ENCODE results near the gene RAB35. TPM values are rescaled to one million over a fixed set of nuclear protein-coding genes. Genes with fewer than 3 reads are reported as not detected.
A peak's percentile ranks its signal among the peaks of the same experiment; 100 is the strongest.

The RAB35 gene
- total RNA-seq, result 22.0 and 22.6 TPM in 2 replicates
- polyA plus RNA-seq, result 24.0 and 26.0 TPM in 2 replicates

DNA sequence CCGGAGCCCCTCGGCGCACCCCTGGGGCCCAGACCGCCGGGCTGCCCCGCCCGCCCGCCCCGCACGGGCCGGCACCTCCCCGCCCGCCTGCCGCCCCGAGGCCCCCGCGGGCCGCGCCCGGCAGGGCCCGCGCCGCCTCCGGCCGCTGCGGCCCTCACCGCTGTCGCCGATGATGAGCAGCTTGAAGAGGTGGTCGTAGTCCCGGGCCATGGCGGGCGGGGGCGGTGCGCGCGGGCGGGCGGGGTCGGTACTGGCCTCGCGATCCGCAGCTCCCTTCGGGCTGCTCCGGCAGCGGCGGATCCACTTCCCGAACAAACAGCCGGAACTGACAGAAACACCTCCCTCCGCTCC is at the start of gene RAB35:
RAB35 (minus strand) TSS at position 313 of the 351 bp plus-strand sequence; CDS start at position 210, 103 bp downstream.
- WGBS (ENCODE audit: low lambda C conversion rate, missing lambda C conversion rate), result 0% methylated on average over 9 of the region's 50 CpGs
- DNase-seq (ENCODE audit: low spot score), result no peak
- H3K27me3 ChIP-seq, result no peaks in the 10 kb centered on the region
- H3K4me2 ChIP-seq, result peak within 1 kb of the TSS; percentile 95
- peaks cover 27% of the 10 kb centered on the region for H3K4me1 ChIP-seq (ENCODE audit: insufficient read depth)
- peak within 1 kb of the TSS; percentile 87 for H3K4me3 ChIP-seq
- H3K27ac ChIP-seq, result peak within 1 kb of the TSS; percentile 90
- no peaks in the 10 kb centered on the region for H3K9me2 ChIP-seq (replicated peaks; ENCODE audit: insufficient read depth)
- TF ChIP-seq EZH2 (IDR thresholded peaks at IDR 0.05; ENCODE audit: borderline replicate concordance) (no peak), EZH2phosphoT487 (IDR thresholded peaks at IDR 0.05; ENCODE audit: low read depth, severe bottlenecking, unreplicated experiment) (no peak)
- TF ChIP-seq, protein P1, sequence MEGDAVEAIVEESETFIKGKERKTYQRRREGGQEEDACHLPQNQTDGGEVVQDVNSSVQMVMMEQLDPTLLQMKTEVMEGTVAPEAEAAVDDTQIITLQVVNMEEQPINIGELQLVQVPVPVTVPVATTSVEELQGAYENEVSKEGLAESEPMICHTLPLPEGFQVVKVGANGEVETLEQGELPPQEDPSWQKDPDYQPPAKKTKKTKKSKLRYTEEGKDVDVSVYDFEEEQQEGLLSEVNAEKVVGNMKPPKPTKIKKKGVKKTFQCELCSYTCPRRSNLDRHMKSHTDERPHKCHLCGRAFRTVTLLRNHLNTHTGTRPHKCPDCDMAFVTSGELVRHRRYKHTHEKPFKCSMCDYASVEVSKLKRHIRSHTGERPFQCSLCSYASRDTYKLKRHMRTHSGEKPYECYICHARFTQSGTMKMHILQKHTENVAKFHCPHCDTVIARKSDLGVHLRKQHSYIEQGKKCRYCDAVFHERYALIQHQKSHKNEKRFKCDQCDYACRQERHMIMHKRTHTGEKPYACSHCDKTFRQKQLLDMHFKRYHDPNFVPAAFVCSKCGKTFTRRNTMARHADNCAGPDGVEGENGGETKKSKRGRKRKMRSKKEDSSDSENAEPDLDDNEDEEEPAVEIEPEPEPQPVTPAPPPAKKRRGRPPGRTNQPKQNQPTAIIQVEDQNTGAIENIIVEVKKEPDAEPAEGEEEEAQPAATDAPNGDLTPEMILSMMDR (IDR thresholded peaks at IDR 0.05; ENCODE audit: poor library complexity), result no peak
- H3K36me3 ChIP-seq (replicated peaks; ENCODE audit: insufficient read depth, low read depth), result no peaks in the 10 kb centered on the region
- peak within 1 kb of the TSS; percentile 79 for H2AFZ ChIP-seq
- no peaks in the 10 kb centered on the region for H3K9me3 ChIP-seq (ENCODE audit: low read depth)
- peaks cover 26% of the 10 kb centered on the region for H4K20me1 ChIP-seq (ENCODE audit: insufficient read depth, poor library complexity, severe bottlenecking)
- H3K79me2 ChIP-seq, result peaks cover 54% of the 10 kb centered on the region

DNA sequence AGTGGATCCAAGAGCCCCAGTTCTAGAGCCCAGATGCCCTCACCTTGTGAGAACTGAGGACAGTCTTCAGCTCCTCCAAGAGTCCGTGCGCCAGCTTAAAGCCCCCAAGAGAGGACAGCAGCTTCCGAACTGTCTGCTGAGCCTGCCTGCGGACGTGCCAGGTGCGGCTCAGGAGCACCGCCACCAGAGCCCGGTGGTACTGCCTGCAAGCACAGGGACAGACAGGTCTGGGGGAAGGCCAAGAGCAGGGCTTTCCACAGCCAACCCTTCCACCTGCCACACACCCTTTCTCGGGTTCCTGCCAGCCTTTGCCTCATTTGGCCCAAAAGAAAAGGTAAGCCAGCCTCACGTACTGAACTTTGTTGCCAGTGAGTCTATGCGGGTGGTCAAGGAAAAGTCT is 47.7 kb upstream of the RAB35 start:
- Histone ChIP-seq H3K79me2 (no peaks in the 10 kb centered on the region), H3K27me3 (no peaks in the 10 kb centered on the region), H3K36me3 (replicated peaks; ENCODE audit: insufficient read depth, low read depth) (no peaks in the 10 kb centered on the region), H3K4me2 (no peak overlapping the region), H3K4me3 (no peak overlapping the region), H2AFZ (no peak overlapping the region), H3K4me1 (ENCODE audit: insufficient read depth) (no peaks in the 10 kb centered on the region), H3K9me2 (replicated peaks; ENCODE audit: insufficient read depth) (no peaks in the 10 kb centered on the region), H3K27ac (no peak overlapping the region), H4K20me1 (ENCODE audit: insufficient read depth, poor library complexity, severe bottlenecking) (no peaks in the 10 kb centered on the region), H3K9me3 (ENCODE audit: low read depth) (no peaks in the 10 kb centered on the region)
- WGBS (ENCODE audit: low lambda C conversion rate, missing lambda C conversion rate), result 95% methylated on average over 11 of the region's 11 CpGs
- no peak for DNase-seq (ENCODE audit: low spot score)
- TF ChIP-seq EZH2phosphoT487 (IDR thresholded peaks at IDR 0.05; ENCODE audit: low read depth, severe bottlenecking, unreplicated experiment), result no peak
- no peak for TF ChIP-seq EZH2 (IDR thresholded peaks at IDR 0.05; ENCODE audit: borderline replicate concordance)
- TF ChIP-seq, protein P1 (IDR thresholded peaks at IDR 0.05; ENCODE audit: poor library complexity), result no peak

DNA sequence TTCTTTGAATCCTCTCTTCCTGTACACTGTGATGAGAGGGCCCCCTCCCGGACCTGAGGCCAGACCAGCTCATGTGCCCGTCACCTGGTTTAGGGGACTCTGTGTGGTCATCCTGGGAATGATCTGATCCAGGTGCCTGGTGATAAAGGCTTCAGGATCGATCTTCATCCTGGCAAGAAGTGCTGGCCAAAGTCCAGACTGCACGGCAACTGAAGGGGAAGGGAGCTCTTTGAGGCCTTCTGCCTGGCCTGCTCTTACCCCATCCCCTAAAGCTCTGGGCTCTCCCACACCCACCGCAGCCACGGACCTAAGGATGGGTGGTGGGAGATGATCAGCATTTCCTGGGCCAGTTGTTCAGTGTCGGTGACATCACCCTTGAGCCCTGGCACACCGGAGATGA is 46.2 kb upstream of the RAB35 start:
- Histone ChIP-seq H3K9me3 (ENCODE audit: low read depth) (no peaks in the 10 kb centered on the region), H4K20me1 (ENCODE audit: insufficient read depth, poor library complexity, severe bottlenecking) (no peaks in the 10 kb centered on the region), H3K36me3 (replicated peaks; ENCODE audit: insufficient read depth, low read depth) (no peaks in the 10 kb centered on the region), H3K4me2 (no peak overlapping the region), H3K27me3 (no peaks in the 10 kb centered on the region), H3K27ac (no peak overlapping the region), H2AFZ (no peak overlapping the region), H3K4me1 (ENCODE audit: insufficient read depth) (no peaks in the 10 kb centered on the region), H3K9me2 (replicated peaks; ENCODE audit: insufficient read depth) (no peaks in the 10 kb centered on the region), H3K4me3 (no peak overlapping the region), H3K79me2 (no peaks in the 10 kb centered on the region)
- no peak for TF ChIP-seq EZH2 (IDR thresholded peaks at IDR 0.05; ENCODE audit: borderline replicate concordance)
- TF ChIP-seq, protein P1 (IDR thresholded peaks at IDR 0.05; ENCODE audit: poor library complexity), result no peak
- no peak for TF ChIP-seq EZH2phosphoT487 (IDR thresholded peaks at IDR 0.05; ENCODE audit: low read depth, severe bottlenecking, unreplicated experiment)
- DNase-seq (ENCODE audit: low spot score), result no peak
- 95% methylated on average over 8 of the region's 8 CpGs for WGBS (ENCODE audit: low lambda C conversion rate, missing lambda C conversion rate)

DNA sequence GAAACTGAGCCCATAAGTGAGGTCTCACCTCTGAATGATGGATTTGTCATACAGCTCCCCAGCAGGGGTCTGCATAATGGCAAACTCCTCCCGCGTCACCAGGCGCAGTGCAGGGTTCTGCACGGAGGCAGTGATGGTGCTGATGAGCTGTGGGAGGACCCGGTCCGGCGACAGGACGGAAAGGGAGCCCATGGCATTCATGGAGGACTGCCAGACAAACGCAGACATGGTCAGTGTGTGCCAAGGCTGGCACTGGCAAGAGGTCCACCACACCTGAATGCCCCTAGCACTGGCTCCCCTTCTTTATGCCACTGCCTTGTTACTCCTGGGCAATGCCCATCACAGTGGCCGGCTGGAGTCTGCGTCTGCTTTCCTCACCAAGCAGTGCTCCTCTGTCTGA is 45.3 kb upstream of the RAB35 start:
- Histone ChIP-seq H3K79me2 (no peaks in the 10 kb centered on the region), H3K9me3 (ENCODE audit: low read depth) (no peaks in the 10 kb centered on the region), H3K4me2 (no peak overlapping the region), H2AFZ (no peak overlapping the region), H3K27ac (no peak overlapping the region), H3K4me3 (no peak overlapping the region), H3K4me1 (ENCODE audit: insufficient read depth) (no peaks in the 10 kb centered on the region), H4K20me1 (ENCODE audit: insufficient read depth, poor library complexity, severe bottlenecking) (no peaks in the 10 kb centered on the region), H3K36me3 (replicated peaks; ENCODE audit: insufficient read depth, low read depth) (no peaks in the 10 kb centered on the region), H3K27me3 (no peaks in the 10 kb centered on the region), H3K9me2 (replicated peaks; ENCODE audit: insufficient read depth) (no peaks in the 10 kb centered on the region)
- no peak for TF ChIP-seq EZH2phosphoT487 (IDR thresholded peaks at IDR 0.05; ENCODE audit: low read depth, severe bottlenecking, unreplicated experiment)
- TF ChIP-seq EZH2 (IDR thresholded peaks at IDR 0.05; ENCODE audit: borderline replicate concordance), result no peak
- TF ChIP-seq, protein P1 (IDR thresholded peaks at IDR 0.05; ENCODE audit: poor library complexity), result no peak
- DNase-seq (ENCODE audit: low spot score), result no peak
- WGBS (ENCODE audit: low lambda C conversion rate, missing lambda C conversion rate), result 98% methylated on average over 11 of the region's 11 CpGs
